Measurements from ENCODE around the gene PKN1.

PKN1 gene

GRCh38 chr19:14405758-14406644 lies 27.1 kb upstream of the PKN1 start:
- FAIRE-seq (peak; percentile 92), DNase-seq (ENCODE audit: extremely low spot score, insufficient read length, low read depth) (peak; percentile 95)

- DNase-seq (ENCODE audit: extremely low spot score, insufficient read length, low read depth), result no peak
- no peak for FAIRE-seq
Observed at GRCh38 chr19:14406645-14407401, 26.3 kb upstream of the PKN1 start.

- FAIRE-seq (no peak), DNase-seq (ENCODE audit: extremely low spot score, insufficient read length, low read depth) (no peak)
Observed at GRCh38 chr19:14407605-14408484, 25.3 kb upstream of the PKN1 start.

- no peak for DNase-seq (ENCODE audit: extremely low spot score, insufficient read length, low read depth)
- no peak for FAIRE-seq
Observed at GRCh38 chr19:14408491-14409145, 24.5 kb upstream of the PKN1 start.

- FAIRE-seq (no peak), DNase-seq (ENCODE audit: extremely low spot score, insufficient read length, low read depth) (no peak)
Observed at GRCh38 chr19:14409146-14410023, 23.7 kb upstream of the PKN1 start.

GRCh38 chr19:14410091-14411051 lies 22.7 kb upstream of the PKN1 start:
- no peak for FAIRE-seq
- DNase-seq (ENCODE audit: extremely low spot score, insufficient read length, low read depth), result no peak

- FAIRE-seq (no peak), DNase-seq (ENCODE audit: extremely low spot score, insufficient read length, low read depth) (no peak)
Observed at GRCh38 chr19:14411161-14411937, 21.8 kb upstream of the PKN1 start.

- FAIRE-seq (no peak), DNase-seq (ENCODE audit: extremely low spot score, insufficient read length, low read depth) (no peak)
Observed at GRCh38 chr19:14411938-14412245, 21.2 kb upstream of the PKN1 start.

- FAIRE-seq, result no peak
- DNase-seq (ENCODE audit: extremely low spot score, insufficient read length, low read depth), result no peak
Observed at GRCh38 chr19:14412324-14412995, 20.6 kb upstream of the PKN1 start.

GRCh38 chr19:14412996-14413692 lies 20.0 kb upstream of the PKN1 start:
- no peak for DNase-seq (ENCODE audit: extremely low spot score, insufficient read length, low read depth)
- no peak for FAIRE-seq

- DNase-seq (ENCODE audit: extremely low spot score, insufficient read length, low read depth), result no peak
- no peak for FAIRE-seq
Observed at GRCh38 chr19:14413693-14414181, 19.4 kb upstream of the PKN1 start.

GRCh38 chr19:14414926-14415690 lies 18.0 kb upstream of the PKN1 start:
- DNase-seq (ENCODE audit: extremely low spot score, insufficient read length, low read depth) (no peak), FAIRE-seq (no peak)

GRCh38 chr19:14416817-14417231 lies 16.3 kb upstream of the PKN1 start:
- DNase-seq (ENCODE audit: extremely low spot score, insufficient read length, low read depth) (no peak), FAIRE-seq (no peak)

- peak; percentile 71 for DNase-seq (ENCODE audit: extremely low spot score, insufficient read length, low read depth)
- no peak for FAIRE-seq
Observed at GRCh38 chr19:14418856-14419105, 14.3 kb upstream of the PKN1 start.

- DNase-seq (ENCODE audit: extremely low spot score, insufficient read length, low read depth) (peak; percentile 88), FAIRE-seq (peak; percentile 98)
Observed at GRCh38 chr19:14419106-14419813, 13.8 kb upstream of the PKN1 start, which contains the start of gene DDX39A. Gene DDX39A, minus strand, starts transcription at chr19:14419341. Its CDS starts 6,121 bp downstream, at chr19:14413220.

Data from GM18507 (cell line).